ENCODE results near the gene CACNA2D1. TPM values are rescaled to one million over a fixed set of nuclear protein-coding genes. Genes with fewer than 3 reads are reported as not detected.

CACNA2D1 gene
- total and polyA plus RNA-seq, 2 donors (not counting 1 experiment from before 2014, with no cell fraction given) = 31.7 to 64.4 TPM

DNA sequence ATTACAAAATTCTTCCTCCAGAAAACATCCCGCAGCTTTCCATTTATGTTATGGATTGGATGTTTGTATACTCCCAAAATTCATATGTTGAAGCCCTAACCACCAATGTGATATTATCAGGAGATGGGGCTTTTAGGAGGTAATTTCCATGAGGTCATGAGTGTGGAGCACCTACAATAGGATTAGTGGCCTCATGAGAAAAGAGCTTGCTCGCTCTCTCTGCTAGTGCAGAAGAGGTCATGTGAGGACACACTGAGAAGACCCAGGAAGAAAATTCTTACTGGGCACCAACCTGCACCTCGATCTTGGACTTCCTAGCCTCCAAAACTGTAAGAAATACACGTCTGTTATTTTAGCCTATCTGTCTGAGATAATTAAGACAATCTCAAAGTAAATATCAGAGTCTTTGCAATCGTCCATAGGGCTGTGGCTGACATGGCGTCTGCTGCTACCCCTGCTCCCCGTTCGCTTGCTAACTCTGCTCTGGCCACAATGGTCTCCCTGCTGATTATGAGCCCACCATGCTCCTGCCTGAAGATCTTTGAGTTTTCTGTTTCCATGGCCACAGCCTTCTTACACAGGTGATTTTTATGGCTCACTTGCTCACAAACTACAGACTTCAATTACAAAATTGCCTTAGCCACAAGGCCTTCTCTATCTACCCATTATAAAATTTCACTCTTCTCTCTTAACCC, 333.3 kb downstream of the CACNA2D1 start:
- H3K79me2 ChIP-seq (ENCODE audit: control insufficient read depth, insufficient read depth, low read length) = no peaks in the 10 kb centered on the region
- no peak overlapping the region for H3K4me2 ChIP-seq (ENCODE audit: extremely low read depth, insufficient read depth, low read length)
- H3K27ac ChIP-seq (ENCODE audit: insufficient read depth, low read length) = peak overlapping the region; percentile 35
- H3K4me1 ChIP-seq (ENCODE audit: control insufficient read depth, extremely low read depth, insufficient read depth, low read length) = no peaks in the 10 kb centered on the region
- H3K9me3 ChIP-seq (ENCODE audit: control insufficient read depth, insufficient read depth, low read depth, low read length) = no peaks in the 10 kb centered on the region
- H3K9ac ChIP-seq (ENCODE audit: insufficient read depth, low read length) = no peak overlapping the region
- TF ChIP-seq, protein P1, sequence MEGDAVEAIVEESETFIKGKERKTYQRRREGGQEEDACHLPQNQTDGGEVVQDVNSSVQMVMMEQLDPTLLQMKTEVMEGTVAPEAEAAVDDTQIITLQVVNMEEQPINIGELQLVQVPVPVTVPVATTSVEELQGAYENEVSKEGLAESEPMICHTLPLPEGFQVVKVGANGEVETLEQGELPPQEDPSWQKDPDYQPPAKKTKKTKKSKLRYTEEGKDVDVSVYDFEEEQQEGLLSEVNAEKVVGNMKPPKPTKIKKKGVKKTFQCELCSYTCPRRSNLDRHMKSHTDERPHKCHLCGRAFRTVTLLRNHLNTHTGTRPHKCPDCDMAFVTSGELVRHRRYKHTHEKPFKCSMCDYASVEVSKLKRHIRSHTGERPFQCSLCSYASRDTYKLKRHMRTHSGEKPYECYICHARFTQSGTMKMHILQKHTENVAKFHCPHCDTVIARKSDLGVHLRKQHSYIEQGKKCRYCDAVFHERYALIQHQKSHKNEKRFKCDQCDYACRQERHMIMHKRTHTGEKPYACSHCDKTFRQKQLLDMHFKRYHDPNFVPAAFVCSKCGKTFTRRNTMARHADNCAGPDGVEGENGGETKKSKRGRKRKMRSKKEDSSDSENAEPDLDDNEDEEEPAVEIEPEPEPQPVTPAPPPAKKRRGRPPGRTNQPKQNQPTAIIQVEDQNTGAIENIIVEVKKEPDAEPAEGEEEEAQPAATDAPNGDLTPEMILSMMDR (conservative IDR thresholded peaks at IDR 0.05 in 1 of 2, IDR thresholded peaks at IDR 0.05 in 1 of 2; ENCODE audit: low read depth in 1 of 2, low read length in 2 of 2) = no peak
- H3K27me3 ChIP-seq (ENCODE audit: control insufficient read depth, insufficient read depth, low read length) = no peaks in the 10 kb centered on the region
- no peak overlapping the region for H2AFZ ChIP-seq (ENCODE audit: low read length)
- H3K36me3 ChIP-seq (ENCODE audit: control insufficient read depth, insufficient read depth, low read length) = no peaks in the 10 kb centered on the region
- DNase-seq (ENCODE audit: low read depth in 2 of 2) = no peak
- H4K20me1 ChIP-seq (ENCODE audit: control insufficient read depth, extremely low read depth, insufficient read depth, low read length) = no peaks in the 10 kb centered on the region
- no peak overlapping the region for H3K4me3 ChIP-seq (replicated peaks in 1 of 4; ENCODE audit: control extremely low read depth in 1 of 4, insufficient read depth in 1 of 4, low read depth in 3 of 4, low read length in 4 of 4)

DNA sequence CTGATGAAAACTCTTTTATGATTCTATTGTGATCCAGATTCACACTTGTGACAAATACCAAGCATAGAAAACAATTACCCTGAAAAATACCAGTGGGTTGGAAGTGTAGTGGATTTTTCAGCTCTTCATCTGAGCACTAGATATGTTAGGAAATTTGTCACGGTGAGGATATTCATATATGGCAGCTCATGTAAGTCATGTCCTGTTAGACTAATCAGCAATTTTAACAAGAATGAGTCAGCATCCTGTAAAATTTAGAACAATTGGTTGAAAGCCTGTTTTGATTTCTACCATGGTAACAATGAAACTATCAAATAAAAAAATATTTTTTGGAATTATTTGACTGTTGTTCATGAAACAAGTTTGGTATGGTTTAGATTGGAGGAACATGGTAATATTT, 334.3 kb downstream of the CACNA2D1 start:
- Histone ChIP-seq H3K27ac (ENCODE audit: insufficient read depth, low read length) (peak overlapping the region; percentile 35), H2AFZ (ENCODE audit: low read length) (no peak overlapping the region), H3K4me2 (ENCODE audit: extremely low read depth, insufficient read depth, low read length) (no peak overlapping the region), H3K79me2 (ENCODE audit: control insufficient read depth, insufficient read depth, low read length) (no peaks in the 10 kb centered on the region), H3K9ac (ENCODE audit: insufficient read depth, low read length) (no peak overlapping the region), H3K9me3 (ENCODE audit: control insufficient read depth, insufficient read depth, low read depth, low read length) (no peaks in the 10 kb centered on the region), H3K27me3 (ENCODE audit: control insufficient read depth, insufficient read depth, low read length) (no peaks in the 10 kb centered on the region), H3K36me3 (ENCODE audit: control insufficient read depth, insufficient read depth, low read length) (no peaks in the 10 kb centered on the region), H3K4me1 (ENCODE audit: control insufficient read depth, extremely low read depth, insufficient read depth, low read length) (no peaks in the 10 kb centered on the region), H4K20me1 (ENCODE audit: control insufficient read depth, extremely low read depth, insufficient read depth, low read length) (no peaks in the 10 kb centered on the region), H3K4me3 (replicated peaks in 1 of 4; ENCODE audit: control extremely low read depth in 1 of 4, insufficient read depth in 1 of 4, low read depth in 3 of 4, low read length in 4 of 4) (no peak overlapping the region)
- TF ChIP-seq, protein P1 (conservative IDR thresholded peaks at IDR 0.05 in 1 of 2, IDR thresholded peaks at IDR 0.05 in 1 of 2; ENCODE audit: low read depth in 1 of 2, low read length in 2 of 2) = no peak
- no peak for TF ChIP-seq EZH2 (IDR thresholded peaks at IDR 0.05; ENCODE audit: low read length, missing control alignments)
- peak; percentile 41 to 53 for DNase-seq (ENCODE audit: low read depth in 2 of 2)

DNA sequence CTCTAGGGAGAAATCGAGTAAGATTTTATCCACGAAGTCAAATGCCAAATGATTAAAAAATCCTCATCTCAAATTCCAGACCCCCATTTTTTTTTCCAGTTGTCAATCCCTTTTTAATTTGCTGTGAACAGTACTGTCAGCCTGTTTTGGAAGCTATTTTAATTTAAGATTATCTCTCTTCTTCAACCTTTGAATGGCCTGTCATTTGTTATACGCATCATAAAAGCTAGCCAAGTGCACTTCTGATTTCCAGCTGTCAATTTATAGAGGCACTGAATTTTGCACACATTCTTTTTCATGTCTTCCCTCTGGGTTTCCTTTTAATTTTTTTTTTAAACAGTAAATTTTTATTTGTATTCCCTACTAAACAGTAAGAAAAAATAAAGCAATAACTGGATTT, 337.4 kb downstream of the CACNA2D1 start:
- Histone ChIP-seq H3K4me1 (ENCODE audit: control insufficient read depth, extremely low read depth, insufficient read depth, low read length) (no peaks in the 10 kb centered on the region), H3K4me2 (ENCODE audit: extremely low read depth, insufficient read depth, low read length) (no peak overlapping the region), H3K4me3 (replicated peaks in 1 of 4; ENCODE audit: control extremely low read depth in 1 of 4, insufficient read depth in 1 of 4, low read depth in 3 of 4, low read length in 4 of 4) (no peak overlapping the region), H3K27me3 (ENCODE audit: control insufficient read depth, insufficient read depth, low read length) (no peaks in the 10 kb centered on the region), H3K79me2 (ENCODE audit: control insufficient read depth, insufficient read depth, low read length) (no peaks in the 10 kb centered on the region), H3K9me3 (ENCODE audit: control insufficient read depth, insufficient read depth, low read depth, low read length) (no peaks in the 10 kb centered on the region), H4K20me1 (ENCODE audit: control insufficient read depth, extremely low read depth, insufficient read depth, low read length) (no peaks in the 10 kb centered on the region), H3K9ac (ENCODE audit: insufficient read depth, low read length) (no peak overlapping the region), H2AFZ (ENCODE audit: low read length) (no peak overlapping the region), H3K27ac (ENCODE audit: insufficient read depth, low read length) (no peak overlapping the region), H3K36me3 (ENCODE audit: control insufficient read depth, insufficient read depth, low read length) (no peaks in the 10 kb centered on the region)
- DNase-seq (ENCODE audit: low read depth in 2 of 2) = no peak
- TF ChIP-seq EZH2 (IDR thresholded peaks at IDR 0.05; ENCODE audit: low read length, missing control alignments) = no peak
- TF ChIP-seq, protein P1 (conservative IDR thresholded peaks at IDR 0.05 in 1 of 2, IDR thresholded peaks at IDR 0.05 in 1 of 2; ENCODE audit: low read depth in 1 of 2, low read length in 2 of 2) = no peak

Data from fibroblast of lung (primary cell).